ENCODE results near the gene BCL6B.

The BCL6B gene

DNA sequence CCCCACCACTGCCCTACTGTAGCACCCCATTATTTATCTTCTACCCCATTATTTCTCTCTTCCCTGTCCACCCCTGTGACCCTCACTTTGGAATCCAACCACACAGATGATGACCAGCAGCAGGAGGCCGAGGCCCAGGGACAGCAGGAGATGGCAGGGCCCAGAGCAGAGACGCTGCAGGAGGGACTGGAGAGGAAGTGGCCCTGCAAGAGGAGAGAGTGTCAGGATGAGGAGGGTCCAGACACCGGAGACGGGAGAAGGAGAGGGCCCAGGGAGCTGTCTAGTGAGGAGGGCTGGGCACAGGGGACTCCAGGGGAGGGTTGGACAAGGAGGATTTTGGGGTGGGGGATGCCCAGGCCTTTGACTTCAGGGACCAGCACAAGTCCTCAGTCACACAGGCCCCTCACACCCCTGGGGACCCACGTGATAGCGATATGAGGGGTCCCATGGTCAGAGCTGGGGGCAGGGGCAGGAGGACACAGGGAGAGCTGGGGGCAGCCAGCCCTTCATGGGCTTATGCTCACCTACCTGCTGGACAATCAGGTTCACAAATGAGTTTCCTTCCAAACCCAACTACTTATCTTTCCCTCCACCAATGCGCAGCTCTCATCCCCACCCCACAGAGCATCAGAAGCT lies 55.2 kb downstream of the BCL6B start:
- no peaks in the 10 kb centered on the region for H3K9me3 ChIP-seq (ENCODE audit: low read length)
- H3K4me1 ChIP-seq (ENCODE audit: insufficient read depth, low read length) = no peaks in the 10 kb centered on the region
- no peak overlapping the region for H3K9ac ChIP-seq (ENCODE audit: low read length)
- no peak overlapping the region for H3K27ac ChIP-seq (ENCODE audit: low read depth, low read length)
- no peaks in the 10 kb centered on the region for H3K27me3 ChIP-seq (ENCODE audit: control insufficient read depth in 1 of 2, insufficient read depth in 2 of 2, low read length in 2 of 2)
- no peaks in the 10 kb centered on the region for H3K36me3 ChIP-seq (ENCODE audit: insufficient read depth, low read length)
- H3K4me3 ChIP-seq (ENCODE audit: low read depth in 1 of 2, low read length in 2 of 2) = no peak overlapping the region

GRCh38 chr17:7078711-7079110 lies 55.9 kb downstream of the BCL6B start:
- Histone ChIP-seq H3K27ac (ENCODE audit: low read depth, low read length) (no peak overlapping the region), H3K4me1 (ENCODE audit: insufficient read depth, low read length) (no peaks in the 10 kb centered on the region), H3K36me3 (ENCODE audit: insufficient read depth, low read length) (no peaks in the 10 kb centered on the region), H3K9me3 (ENCODE audit: low read length) (no peaks in the 10 kb centered on the region), H3K4me3 (ENCODE audit: low read depth in 1 of 2, low read length in 2 of 2) (no peak overlapping the region), H3K27me3 (ENCODE audit: control insufficient read depth in 1 of 2, insufficient read depth in 2 of 2, low read length in 2 of 2) (no peaks in the 10 kb centered on the region), H3K9ac (ENCODE audit: low read length) (no peak overlapping the region)

All from muscle layer of colon (tissue), 2 donors.